ENCODE measurements around the gene CLIP4. TPM values are rescaled to one million over a fixed set of nuclear protein-coding genes. Genes with fewer than 3 reads are reported as not detected.

Gene CLIP4
- total RNA-seq, 2 experiments from 2014 or later: not detected

- DNase-seq (ENCODE audit: low spot score): no peak
- no TSS peak for BruUV-seq (replicated peaks)
- POLR2A ChIA-PET: interaction anchor here (0.7 kb wide), 1 partner anchor 21 kb away, joined by 3 read pairs; no protein-coding TSS in a partner anchor
- CTCF ChIA-PET (ENCODE audit: unreplicated experiment): no interaction called here
- H3K9me2 ChIP-seq (ENCODE audit: insufficient read depth, low read length): no peaks in the 10 kb centered on the region
- H3K36me3 ChIP-seq (ENCODE audit: insufficient read depth, low read length): no peaks in the 10 kb centered on the region
- no peak overlapping the region for H3K4me3 ChIP-seq (ENCODE audit: low read depth, low read length, poor library complexity, severe bottlenecking)
- H3K9me3 ChIP-seq (ENCODE audit: low read length): no peaks in the 10 kb centered on the region
- H3K4me1 ChIP-seq (ENCODE audit: insufficient read depth, low read length, poor library complexity, severe bottlenecking): no peaks in the 10 kb centered on the region
- TF ChIP-seq EZH2phosphoT487 (IDR thresholded peaks at IDR 0.05; ENCODE audit: borderline replicate concordance, low read depth, low read length) (no peak), CTCF (conservative IDR thresholded peaks at IDR 0.05; ENCODE audit: low read length) (no peak)
- no peak overlapping the region for H3K27ac ChIP-seq (ENCODE audit: low read depth, low read length, poor library complexity, severe bottlenecking)
- H4K20me1 ChIP-seq (ENCODE audit: insufficient read depth, low read length): no peaks in the 10 kb centered on the region
- no peaks in the 10 kb centered on the region for H3K79me2 ChIP-seq (ENCODE audit: insufficient read depth, low read depth, low read length)
- H2AFZ ChIP-seq (ENCODE audit: low read length): no peak overlapping the region
- no peak overlapping the region for H3K4me2 ChIP-seq (ENCODE audit: low read length)
- intact Hi-C loops (cut with micrococcal nuclease; ENCODE audit: unreplicated experiment): no loop called here
Observed at GRCh38 chr2:29220506-29221270, 105.5 kb downstream of the CLIP4 start.

GRCh38 chr2:29222381-29223179 lies 107.4 kb downstream of the CLIP4 start:
- CTCF ChIA-PET (ENCODE audit: unreplicated experiment): no interaction called here
- H3K27ac ChIP-seq (ENCODE audit: low read depth, low read length, poor library complexity, severe bottlenecking): no peak overlapping the region
- no peak for DNase-seq (ENCODE audit: low spot score)
- no TSS peak for BruUV-seq (replicated peaks)
- TF ChIP-seq EZH2phosphoT487 (IDR thresholded peaks at IDR 0.05; ENCODE audit: borderline replicate concordance, low read depth, low read length) (no peak), CTCF (conservative IDR thresholded peaks at IDR 0.05; ENCODE audit: low read length) (no peak)
- no peaks in the 10 kb centered on the region for H3K4me1 ChIP-seq (ENCODE audit: insufficient read depth, low read length, poor library complexity, severe bottlenecking)
- POLR2A ChIA-PET: no interaction called here
- H3K4me3 ChIP-seq (ENCODE audit: low read depth, low read length, poor library complexity, severe bottlenecking): no peak overlapping the region
- H2AFZ ChIP-seq (ENCODE audit: low read length): no peak overlapping the region
- intact Hi-C loops (cut with micrococcal nuclease; ENCODE audit: unreplicated experiment): no loop called here
- no peaks in the 10 kb centered on the region for H3K9me2 ChIP-seq (ENCODE audit: insufficient read depth, low read length)
- H3K79me2 ChIP-seq (ENCODE audit: insufficient read depth, low read depth, low read length): no peaks in the 10 kb centered on the region
- no peaks in the 10 kb centered on the region for H3K9me3 ChIP-seq (ENCODE audit: low read length)
- H3K4me2 ChIP-seq (ENCODE audit: low read length): no peak overlapping the region
- H3K36me3 ChIP-seq (ENCODE audit: insufficient read depth, low read length): no peaks in the 10 kb centered on the region
- no peaks in the 10 kb centered on the region for H4K20me1 ChIP-seq (ENCODE audit: insufficient read depth, low read length)

- Histone ChIP-seq H3K4me1 (ENCODE audit: insufficient read depth, low read length, poor library complexity, severe bottlenecking) (no peaks in the 10 kb centered on the region), H4K20me1 (ENCODE audit: insufficient read depth, low read length) (no peaks in the 10 kb centered on the region), H3K9me2 (ENCODE audit: insufficient read depth, low read length) (no peaks in the 10 kb centered on the region), H3K79me2 (ENCODE audit: insufficient read depth, low read depth, low read length) (no peaks in the 10 kb centered on the region), H3K4me3 (ENCODE audit: low read depth, low read length, poor library complexity, severe bottlenecking) (no peak overlapping the region), H2AFZ (ENCODE audit: low read length) (no peak overlapping the region), H3K9me3 (ENCODE audit: low read length) (no peaks in the 10 kb centered on the region), H3K36me3 (ENCODE audit: insufficient read depth, low read length) (no peaks in the 10 kb centered on the region), H3K4me2 (ENCODE audit: low read length) (no peak overlapping the region), H3K27ac (ENCODE audit: low read depth, low read length, poor library complexity, severe bottlenecking) (no peak overlapping the region)
- no TSS peak for BruUV-seq (replicated peaks)
- no peak for DNase-seq (ENCODE audit: low spot score)
- ChIA-PET POLR2A (no interaction called here), CTCF (ENCODE audit: unreplicated experiment) (no interaction called here)
- TF ChIP-seq EZH2phosphoT487 (IDR thresholded peaks at IDR 0.05; ENCODE audit: borderline replicate concordance, low read depth, low read length) (no peak), CTCF (conservative IDR thresholded peaks at IDR 0.05; ENCODE audit: low read length) (no peak)
- intact Hi-C loops (cut with micrococcal nuclease; ENCODE audit: unreplicated experiment): no loop called here
Observed at GRCh38 chr2:29223257-29223656, 108.0 kb downstream of the CLIP4 start.

Measured in OCI-LY7 (cell line).